ENCODE data around the gene ZHX3. TPM values are rescaled to one million over a fixed set of nuclear protein-coding genes. Genes with fewer than 3 reads are reported as not detected.

The ZHX3 gene
- total and polyA plus RNA-seq, 9 of the 15 experiments (the other 6 are each of a cell fraction or from before 2014, with no cell fraction given): 0.80 to 14.6 (median 4.9) TPM

GRCh38 chr20:41340327-41341055, 23.0 kb upstream of the ZHX3 start, which contains the start of gene LPIN3 (continued):
- TF ChIP-seq, protein P1, sequence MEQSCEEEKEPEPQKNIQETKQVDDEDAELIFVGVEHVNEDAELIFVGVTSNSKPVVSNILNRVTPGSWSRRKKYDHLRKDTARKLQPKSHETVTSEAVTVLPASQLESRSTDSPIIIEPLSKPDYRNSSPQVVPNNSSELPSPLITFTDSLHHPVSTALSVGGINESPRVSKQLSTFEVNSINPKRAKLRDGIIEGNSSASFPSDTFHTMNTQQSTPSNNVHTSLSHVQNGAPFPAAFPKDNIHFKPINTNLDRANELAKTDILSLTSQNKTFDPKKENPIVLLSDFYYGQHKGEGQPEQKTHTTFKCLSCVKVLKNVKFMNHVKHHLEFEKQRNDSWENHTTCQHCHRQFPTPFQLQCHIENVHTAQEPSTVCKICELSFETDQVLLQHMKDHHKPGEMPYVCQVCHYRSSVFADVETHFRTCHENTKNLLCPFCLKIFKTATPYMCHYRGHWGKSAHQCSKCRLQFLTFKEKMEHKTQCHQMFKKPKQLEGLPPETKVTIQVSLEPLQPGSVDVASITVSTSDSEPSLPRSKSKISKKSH (CRISPR knock-in tag; IDR thresholded peaks at IDR 0.05): no peak
- TF ChIP-seq ZNF174 (CRISPR knock-in tag; IDR thresholded peaks at IDR 0.05): no peak
- peak; percentile 71 for TF ChIP-seq JUND (IDR thresholded peaks at IDR 0.05; ENCODE audit: borderline replicate concordance, low read depth, low read length)
- TF ChIP-seq JUND (tag; IDR thresholded peaks at IDR 0.05; ENCODE audit: borderline replicate concordance, low read depth, low read length): no peak; the same call in 2 of the 3 replicates
- no peak for TF ChIP-seq PRPF4 (IDR thresholded peaks at IDR 0.05; ENCODE audit: insufficient read depth, low read depth, low read length, poor library complexity, severe bottlenecking)
- TF ChIP-seq ZNF224 (CRISPR knock-in tag; IDR thresholded peaks at IDR 0.05): no peak
- no peak for TF ChIP-seq E2F3 (CRISPR knock-in tag; IDR thresholded peaks at IDR 0.05)
- no peak for TF ChIP-seq BRF1 (IDR thresholded peaks at IDR 0.05; ENCODE audit: borderline replicate concordance, extremely low read depth, insufficient read length)
- TF ChIP-seq TSHZ1 (CRISPR knock-in tag; IDR thresholded peaks at IDR 0.05): no peak
- TF ChIP-seq, protein P2, sequence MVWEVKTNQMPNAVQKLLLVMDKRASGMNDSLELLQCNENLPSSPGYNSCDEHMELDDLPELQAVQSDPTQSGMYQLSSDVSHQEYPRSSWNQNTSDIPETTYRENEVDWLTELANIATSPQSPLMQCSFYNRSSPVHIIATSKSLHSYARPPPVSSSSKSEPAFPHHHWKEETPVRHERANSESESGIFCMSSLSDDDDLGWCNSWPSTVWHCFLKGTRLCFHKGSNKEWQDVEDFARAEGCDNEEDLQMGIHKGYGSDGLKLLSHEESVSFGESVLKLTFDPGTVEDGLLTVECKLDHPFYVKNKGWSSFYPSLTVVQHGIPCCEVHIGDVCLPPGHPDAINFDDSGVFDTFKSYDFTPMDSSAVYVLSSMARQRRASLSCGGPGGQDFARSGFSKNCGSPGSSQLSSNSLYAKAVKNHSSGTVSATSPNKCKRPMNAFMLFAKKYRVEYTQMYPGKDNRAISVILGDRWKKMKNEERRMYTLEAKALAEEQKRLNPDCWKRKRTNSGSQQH (CRISPR knock-in tag; IDR thresholded peaks at IDR 0.05): no peak
- no peak for TF ChIP-seq CHD1 (IDR thresholded peaks at IDR 0.05; ENCODE audit: low read length)
- 0 out of 2 replicates have a peak, but pooled peaks have one; percentile 32 for TF ChIP-seq FOSL1 (tag; conservative IDR thresholded peaks at IDR 0.05)
- no peak for TF ChIP-seq USF2 (CRISPR knock-in tag; IDR thresholded peaks at IDR 0.05)
- TF ChIP-seq, protein P3, sequence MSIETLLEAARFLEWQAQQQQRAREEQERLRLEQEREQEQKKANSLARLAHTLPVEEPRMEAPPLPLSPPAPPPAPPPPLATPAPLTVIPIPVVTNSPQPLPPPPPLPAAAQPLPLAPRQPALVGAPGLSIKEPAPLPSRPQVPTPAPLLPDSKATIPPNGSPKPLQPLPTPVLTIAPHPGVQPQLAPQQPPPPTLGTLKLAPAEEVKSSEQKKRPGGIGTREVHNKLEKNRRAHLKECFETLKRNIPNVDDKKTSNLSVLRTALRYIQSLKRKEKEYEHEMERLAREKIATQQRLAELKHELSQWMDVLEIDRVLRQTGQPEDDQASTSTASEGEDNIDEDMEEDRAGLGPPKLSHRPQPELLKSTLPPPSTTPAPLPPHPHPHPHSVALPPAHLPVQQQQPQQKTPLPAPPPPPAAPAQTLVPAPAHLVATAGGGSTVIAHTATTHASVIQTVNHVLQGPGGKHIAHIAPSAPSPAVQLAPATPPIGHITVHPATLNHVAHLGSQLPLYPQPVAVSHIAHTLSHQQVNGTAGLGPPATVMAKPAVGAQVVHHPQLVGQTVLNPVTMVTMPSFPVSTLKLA (conservative IDR thresholded peaks at IDR 0.05): no peak
- TF ChIP-seq PHB2 (IDR thresholded peaks at IDR 0.05; ENCODE audit: low read depth): no peak
